HUES6 (cell line): ENCODE results near the gene MEGF6.

Source experiments
- H3K27ac ChIP-seq: 2 replicates; pipeline ENCODE4 v1.7.0; 2013; ENCODE audit warnings: low read depth, mild to moderate bottlenecking, low read length, inconsistent platforms
- H3K27me3 ChIP-seq: 2 replicates; pipeline ENCODE4 v1.6.1; 2013; ENCODE audit warnings: low read length; ENCODE audit not compliant: control insufficient read depth, insufficient read depth
- H3K36me3 ChIP-seq: 2 replicates; pipeline ENCODE4 v1.6.1; 2013; ENCODE audit warnings: low read length; ENCODE audit not compliant: control insufficient read depth, insufficient read depth
- H3K4me1 ChIP-seq: 2 replicates; pipeline ENCODE4 v1.6.1; 2013; ENCODE audit warnings: low read length; ENCODE audit not compliant: control insufficient read depth, insufficient read depth
- H3K4me3 ChIP-seq: 2 replicates; pipeline ENCODE4 v1.5.1; 2013; ENCODE audit warnings: low read depth, low read length
- H3K9ac ChIP-seq: one replicate; pipeline ENCODE4 v1.6.1; 2013; ENCODE audit warnings: mild to moderate bottlenecking, low read length
- H3K9me3 ChIP-seq: 2 replicates; pipeline ENCODE4 v1.6.1; 2013; ENCODE audit warnings: low read depth, low read length; ENCODE audit not compliant: control insufficient read depth, insufficient read depth

MEGF6 gene

DNA sequence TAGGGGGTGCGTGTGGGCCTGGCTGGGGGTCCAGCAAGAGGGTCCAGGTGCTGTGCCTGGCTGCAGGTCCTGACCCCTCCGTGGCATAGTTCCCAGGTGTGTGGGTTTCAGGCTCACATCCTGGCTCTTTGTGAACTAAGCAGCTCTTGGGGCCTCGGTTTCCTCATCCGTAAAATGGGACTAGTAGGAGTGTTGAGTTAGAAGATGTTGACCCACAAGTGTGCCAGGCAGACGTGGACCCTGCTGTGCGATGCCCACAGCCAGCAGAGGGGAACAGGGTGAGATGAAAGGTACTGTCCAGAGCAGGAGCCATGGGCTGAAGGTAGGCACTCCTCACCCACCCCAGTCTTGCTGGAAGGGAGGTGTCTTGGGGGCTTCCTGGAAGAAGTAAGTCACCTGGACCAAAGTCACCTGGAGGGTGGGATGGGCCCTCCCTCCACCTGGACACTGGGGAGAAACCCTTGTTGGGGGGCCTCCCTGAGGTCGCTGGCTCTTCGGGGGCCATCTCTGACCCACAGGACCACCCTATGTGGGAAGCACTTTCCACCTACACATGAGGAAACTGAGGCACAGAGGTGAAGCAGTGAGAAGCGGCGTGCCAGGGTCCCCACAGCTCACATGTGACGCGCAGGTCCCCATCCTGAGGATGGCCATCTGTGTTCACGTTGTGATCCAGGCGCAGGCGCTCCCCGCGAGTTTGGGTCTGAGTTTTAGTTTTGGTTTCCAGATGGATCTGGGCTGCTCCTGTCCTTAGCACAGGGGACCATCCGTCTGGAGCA, 155.4 kb downstream of the MEGF6 start:
- H3K27me3 ChIP-seq, result no peaks in the 10 kb centered on the region
- peaks cover 36% of the 10 kb centered on the region for H3K4me1 ChIP-seq
- no peaks in the 10 kb centered on the region for H3K36me3 ChIP-seq
- peak overlapping the region; percentile 59 for H3K9ac ChIP-seq
- peak overlapping the region; percentile 91 for H3K27ac ChIP-seq
- peak overlapping the region; percentile 64 for H3K4me3 ChIP-seq
- no peaks in the 10 kb centered on the region for H3K9me3 ChIP-seq

DNA sequence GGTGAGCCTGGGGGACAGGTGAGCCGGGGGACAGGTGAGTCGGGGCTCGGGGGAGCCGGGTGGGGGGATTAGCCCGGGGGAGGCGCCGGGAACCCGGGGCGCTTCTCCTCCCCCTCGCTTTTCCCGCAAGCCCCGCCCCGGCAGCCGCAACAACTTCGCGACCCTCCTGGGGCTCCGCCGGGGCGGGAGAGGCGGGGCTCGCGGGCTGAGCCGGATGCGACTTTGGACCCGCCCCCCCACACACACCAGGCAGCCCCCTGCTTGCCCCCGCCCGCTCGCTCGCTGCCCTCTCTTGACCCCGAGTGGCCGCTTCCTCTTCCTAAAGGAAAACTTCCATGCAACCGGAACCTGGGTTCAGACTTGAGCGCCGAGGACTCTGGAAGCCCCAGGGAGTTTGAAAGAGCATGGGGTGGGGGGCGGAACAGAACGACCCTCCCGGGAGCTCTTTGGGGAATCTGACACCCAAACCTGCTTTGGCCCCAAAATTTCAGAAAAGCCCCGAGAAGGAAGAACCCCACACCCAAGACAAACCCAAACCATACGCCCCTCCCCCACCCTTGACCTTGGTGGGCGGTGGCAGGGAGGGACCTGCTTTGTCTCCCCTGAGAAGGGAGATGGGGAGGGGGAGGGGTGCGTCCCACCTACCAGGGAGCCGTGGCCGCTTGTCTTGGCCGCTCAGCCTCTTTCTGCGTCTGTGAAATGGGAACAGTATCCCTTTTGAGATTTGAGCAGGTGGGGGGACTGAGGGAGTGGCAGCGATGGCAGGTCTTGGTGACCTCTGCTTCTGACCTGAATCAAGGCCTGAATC, 156.3 kb downstream of the MEGF6 start:
- H3K4me3 ChIP-seq, result peak overlapping the region; percentile 64

DNA sequence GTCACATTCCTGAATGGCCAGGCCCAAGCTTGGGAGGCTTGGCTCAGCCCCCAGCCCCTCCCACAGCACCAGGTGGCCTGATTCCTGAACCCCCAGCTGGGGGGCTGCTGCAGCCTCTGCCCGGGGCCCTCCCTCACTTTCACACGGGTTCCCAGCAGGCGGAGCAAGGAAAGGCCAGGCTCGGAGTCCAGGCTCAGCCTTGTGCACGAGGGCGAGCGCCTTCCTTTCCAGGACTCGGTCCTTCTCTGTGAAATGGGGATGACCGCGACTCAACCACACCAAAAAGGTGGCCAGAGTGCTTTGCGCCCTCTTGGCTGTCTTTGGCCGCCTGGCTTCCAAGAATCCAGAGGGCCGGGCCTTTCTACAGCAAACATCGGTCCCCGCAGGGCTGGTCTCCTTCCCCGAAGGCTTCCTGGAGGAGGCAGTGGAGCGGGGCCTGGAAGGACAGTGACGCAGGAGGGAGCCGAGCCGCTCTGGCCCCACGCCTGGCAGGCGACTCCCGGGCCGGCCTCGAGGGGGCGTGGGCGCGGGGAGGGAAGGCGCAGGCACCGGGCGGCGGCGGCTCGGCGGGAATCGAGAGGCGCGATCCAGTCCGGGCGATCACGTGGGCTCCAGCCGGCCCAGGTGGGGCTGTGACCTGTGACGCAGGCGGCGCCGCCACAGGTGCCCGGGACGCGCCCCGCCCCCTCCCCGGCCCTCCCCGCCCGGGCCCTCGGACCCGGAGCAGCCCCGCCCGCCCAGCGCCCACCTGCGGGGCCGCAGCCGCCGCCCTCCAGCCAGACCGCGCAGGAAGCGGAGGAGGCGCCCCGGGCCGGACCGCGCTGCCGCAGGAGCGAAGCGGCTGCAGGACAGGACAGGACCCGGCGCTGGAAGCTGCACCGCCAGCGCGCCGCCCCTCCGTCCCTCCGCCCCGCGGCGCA, 157.2 kb downstream of the MEGF6 start, which contains the start of gene ARHGEF16:
Gene ARHGEF16 (plus strand): TSS at position 775 of the 920 bp plus-strand sequence. CDS start 8,420 bp downstream, outside the sequence.
- no peaks in the 10 kb centered on the region for H3K9me3 ChIP-seq
- H3K36me3 ChIP-seq, result no peaks in the 10 kb centered on the region
- no peaks in the 10 kb centered on the region for H3K27me3 ChIP-seq
- H3K27ac ChIP-seq, result peak within 1 kb of the TSS; percentile 91
- peak within 1 kb of the TSS; percentile 64 for H3K4me3 ChIP-seq
- H3K4me1 ChIP-seq, result peaks cover 27% of the 10 kb centered on the region
- H3K9ac ChIP-seq, result peak within 1 kb of the TSS; percentile 74

More for the DNA sequence above, 156.3 kb downstream of the MEGF6 start:
- peaks cover 27% of the 10 kb centered on the region for H3K4me1 ChIP-seq
- peak overlapping the region; percentile 91 for H3K27ac ChIP-seq
- no peaks in the 10 kb centered on the region for H3K36me3 ChIP-seq
- peak overlapping the region; percentile 65 for H3K9ac ChIP-seq
- no peaks in the 10 kb centered on the region for H3K9me3 ChIP-seq
- no peaks in the 10 kb centered on the region for H3K27me3 ChIP-seq

DNA sequence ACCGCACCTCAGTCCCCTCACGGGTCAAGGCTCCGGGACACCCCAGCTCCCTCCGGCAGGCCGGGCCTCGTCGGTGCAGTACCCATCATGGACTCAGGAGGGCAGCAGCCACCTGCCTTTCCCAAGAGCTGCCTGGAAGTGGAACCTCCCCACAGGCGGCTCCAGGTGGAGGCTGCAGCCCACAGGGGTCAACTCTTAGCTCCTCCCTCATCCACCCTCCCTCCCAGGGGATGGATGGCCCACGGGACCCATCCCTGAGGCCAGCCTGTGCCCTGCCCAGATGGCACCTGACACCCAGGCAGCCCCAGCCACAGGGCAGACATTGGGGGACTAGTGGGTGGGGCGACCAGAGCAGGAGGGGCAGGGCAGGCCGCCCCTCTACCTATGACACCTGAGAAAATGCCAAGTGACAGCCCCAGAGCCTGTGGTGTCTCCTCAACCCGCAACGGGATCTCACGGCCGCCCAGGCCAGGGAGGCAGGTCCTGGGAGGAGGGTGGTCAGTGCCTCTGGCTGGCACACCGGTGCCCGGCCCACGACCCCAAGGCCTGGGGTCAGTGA, 158.0 kb downstream of the MEGF6 start:
- no peak overlapping the region for H3K27ac ChIP-seq

DNA sequence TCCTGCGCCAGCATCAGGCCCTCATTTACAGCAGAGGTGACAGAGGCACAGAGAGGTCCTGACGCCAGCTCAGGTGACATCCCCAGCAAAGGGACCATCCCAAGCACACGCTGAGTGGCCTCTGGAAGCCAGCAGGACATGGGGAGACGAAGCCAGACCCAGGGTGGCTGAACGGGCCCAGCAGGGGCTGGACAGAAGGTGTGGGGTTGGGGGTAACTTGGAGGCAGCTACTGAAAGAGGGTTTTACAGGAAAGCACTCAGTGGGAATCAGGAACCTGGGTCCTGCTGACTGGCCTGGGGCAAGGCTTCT, 158.5 kb downstream of the MEGF6 start:
- Histone ChIP-seq H3K9ac (no peak overlapping the region), H3K36me3 (no peaks in the 10 kb centered on the region), H3K27ac (no peak overlapping the region)

More for the DNA sequence above, 158.0 kb downstream of the MEGF6 start:
- no peaks in the 10 kb centered on the region for H3K27me3 ChIP-seq
- H3K9ac ChIP-seq, result no peak overlapping the region
- H3K4me3 ChIP-seq, result peak overlapping the region; percentile 42; the same call in 1 of the 2 replicates
- no peaks in the 10 kb centered on the region for H3K36me3 ChIP-seq
- peaks cover 25% of the 10 kb centered on the region for H3K4me1 ChIP-seq
- H3K9me3 ChIP-seq, result no peaks in the 10 kb centered on the region

DNA sequence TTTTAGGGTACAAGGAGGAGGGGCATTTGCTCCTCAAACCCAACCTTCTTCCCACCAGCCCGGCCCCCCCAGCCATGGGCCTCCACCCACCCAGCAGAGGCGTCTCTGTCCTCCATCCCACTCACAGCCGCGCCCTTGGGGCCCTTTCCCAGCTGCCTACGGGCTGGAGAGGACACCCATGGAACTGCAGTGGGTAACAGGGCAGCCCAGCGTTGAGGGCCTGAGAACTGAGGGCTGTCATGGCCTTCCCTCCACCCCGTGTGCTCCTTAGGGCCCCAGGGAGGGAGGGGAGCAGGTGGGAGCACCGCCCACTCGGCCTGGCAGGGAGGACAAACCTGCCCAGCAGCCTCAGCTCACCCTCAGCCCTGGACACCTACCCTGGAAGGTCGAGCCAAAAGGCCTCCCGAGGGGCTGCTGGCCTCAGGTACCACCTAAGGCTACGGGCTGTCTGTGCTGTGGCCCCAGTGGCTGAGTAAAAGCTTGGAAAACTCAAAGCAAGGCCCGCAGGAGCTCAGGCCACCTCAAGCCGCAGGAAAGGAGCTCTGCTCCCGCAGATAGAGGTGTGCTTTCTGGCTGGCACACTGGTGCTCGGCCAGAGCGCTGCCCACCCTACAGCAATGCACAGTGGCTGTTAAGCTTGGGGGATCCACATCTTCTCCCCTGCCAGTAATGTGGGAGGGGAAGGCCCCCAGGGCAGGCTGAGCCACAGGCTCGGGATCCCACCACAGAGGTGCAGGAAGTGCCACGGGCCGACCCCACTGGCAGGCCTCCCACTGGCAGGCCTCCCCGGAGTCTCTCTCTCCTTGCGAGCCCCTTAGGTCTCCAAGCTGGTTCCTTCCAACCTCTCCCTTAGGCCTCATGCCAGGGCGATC, 159.1 kb downstream of the MEGF6 start:
- Histone ChIP-seq H3K4me1 (peaks cover 19% of the 10 kb centered on the region), H3K36me3 (no peaks in the 10 kb centered on the region), H3K9ac (no peak overlapping the region)

More for the DNA sequence above, 158.5 kb downstream of the MEGF6 start:
- Histone ChIP-seq H3K9me3 (no peaks in the 10 kb centered on the region), H3K27me3 (no peaks in the 10 kb centered on the region), H3K4me3 (no peak overlapping the region), H3K4me1 (peaks cover 20% of the 10 kb centered on the region)

DNA sequence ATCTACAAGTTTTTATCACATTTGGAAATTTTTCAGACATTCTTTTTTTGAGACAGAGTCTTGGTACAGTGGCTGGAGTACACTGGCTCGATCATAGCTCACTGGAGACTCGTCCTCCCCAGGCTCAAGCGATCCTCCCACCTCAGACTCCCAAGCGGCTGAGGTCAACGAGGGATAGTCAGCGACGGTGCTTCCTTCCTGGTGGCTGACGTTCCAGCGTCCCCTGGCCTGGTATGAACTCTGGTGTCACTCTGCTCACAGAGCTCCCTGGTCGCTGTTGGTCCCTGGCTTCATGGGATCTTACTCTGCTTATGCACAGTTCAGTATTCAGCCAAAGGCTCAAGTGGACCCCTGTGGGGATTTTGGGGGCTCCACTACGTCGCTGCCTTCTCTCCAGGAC, 160.3 kb downstream of the MEGF6 start:
- Histone ChIP-seq H3K36me3 (no peaks in the 10 kb centered on the region), H3K4me3 (no peak overlapping the region), H3K4me1 (peaks cover 17% of the 10 kb centered on the region), H3K9ac (no peak overlapping the region), H3K9me3 (no peaks in the 10 kb centered on the region), H3K27me3 (no peaks in the 10 kb centered on the region), H3K27ac (no peak overlapping the region)

More for the DNA sequence above, 159.1 kb downstream of the MEGF6 start:
- H3K27ac ChIP-seq, result no peak overlapping the region
- no peak overlapping the region for H3K4me3 ChIP-seq
- H3K9me3 ChIP-seq, result no peaks in the 10 kb centered on the region
- no peaks in the 10 kb centered on the region for H3K27me3 ChIP-seq

DNA sequence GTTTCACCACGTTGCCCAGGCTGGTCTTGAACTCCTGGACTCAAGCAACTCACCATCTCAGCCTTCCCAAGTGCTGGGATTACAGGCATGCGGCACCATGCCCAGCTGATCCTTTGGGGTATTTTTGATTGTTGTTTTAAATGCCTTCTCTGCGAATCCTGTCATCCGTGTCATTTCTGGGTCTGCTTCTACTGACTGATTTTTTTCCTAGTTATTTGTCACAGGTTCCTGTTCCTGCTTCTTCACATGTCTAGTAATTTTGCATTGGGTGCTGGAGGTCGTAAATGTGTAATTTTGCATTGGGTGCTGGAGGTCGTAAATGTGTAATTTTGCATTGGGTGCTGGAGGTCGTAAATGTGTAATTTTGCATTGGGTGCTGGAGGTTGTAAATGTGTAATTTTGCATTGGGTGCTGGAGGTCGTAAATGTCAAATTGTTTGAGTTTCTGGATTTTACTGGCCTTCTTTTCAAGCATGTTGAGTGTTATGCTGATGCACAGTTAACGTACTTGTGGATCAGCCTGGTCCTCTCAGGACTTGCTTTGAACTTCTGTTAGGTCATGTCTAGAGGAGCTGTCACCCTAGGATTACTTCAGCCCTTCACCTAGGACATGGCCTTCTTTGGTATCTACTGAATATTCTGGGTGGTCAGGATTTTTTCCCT, 161.0 kb downstream of the MEGF6 start:
- Histone ChIP-seq H3K9ac (no peak overlapping the region), H3K4me3 (no peak overlapping the region), H3K4me1 (peaks cover 11% of the 10 kb centered on the region), H3K9me3 (no peaks in the 10 kb centered on the region), H3K36me3 (no peaks in the 10 kb centered on the region), H3K27me3 (no peaks in the 10 kb centered on the region), H3K27ac (no peak overlapping the region)

DNA sequence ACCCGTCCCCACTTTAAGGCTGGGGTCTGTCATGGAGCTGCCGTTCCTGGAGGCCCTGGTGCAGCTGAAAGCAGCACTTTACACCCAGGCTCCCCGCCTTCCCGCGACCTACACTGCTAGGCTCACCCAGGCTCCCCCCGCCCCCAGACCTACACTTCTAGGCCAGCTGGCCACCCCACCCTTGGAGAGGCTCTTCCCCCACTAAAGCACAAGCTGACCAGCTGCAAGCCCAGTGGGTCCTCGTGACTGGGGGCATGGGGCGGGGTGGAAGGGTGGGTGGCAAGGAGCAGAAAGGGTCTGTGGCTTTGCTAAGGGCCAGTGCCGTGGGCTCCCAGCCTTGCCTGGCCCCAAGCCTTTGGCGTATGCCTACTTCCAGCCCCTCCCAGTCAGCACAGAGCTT, 166.6 kb downstream of the MEGF6 start:
- no peak overlapping the region for H3K27ac ChIP-seq
- no peak overlapping the region for H3K4me3 ChIP-seq
- no peaks in the 10 kb centered on the region for H3K9me3 ChIP-seq
- no peaks in the 10 kb centered on the region for H3K36me3 ChIP-seq
- H3K9ac ChIP-seq, result no peak overlapping the region
- H3K27me3 ChIP-seq, result peaks cover 6% of the 10 kb centered on the region; the same call in 1 of the 2 replicates
- H3K4me1 ChIP-seq, result no peaks in the 10 kb centered on the region
